Ovary (tissue), 3 donors: ENCODE data around the gene WWOX.

Experiments used
- EP300 ChIP-seq: sonication (generic); formaldehyde crosslinking; IDR thresholded peaks from one replicate; pipeline ENCODE4 v1.6.1; 2017; ENCODE audit warnings: antibody characterized with exemption
- TF ChIP-seq, protein P1 (sequence below), 3 donors: fragments of 450-650 bp in 2 of 3; fragments of 200-600 bp in 1 of 3; IDR thresholded peaks; one replicate each; pipeline versions ENCODE4 v1.5.1 to v1.8.0; 2016 to 2022; ENCODE audit warnings: antibody characterized with exemption in 3 of 3, mild to moderate bottlenecking in 1 of 3
- donor health status: DM: no; HTN: no; CAD: no.

GRCh38 chr16:79098907-79099306 is 999.5 kb downstream of the WWOX start:
- TF ChIP-seq EP300 = no peak
- TF ChIP-seq, protein P1, sequence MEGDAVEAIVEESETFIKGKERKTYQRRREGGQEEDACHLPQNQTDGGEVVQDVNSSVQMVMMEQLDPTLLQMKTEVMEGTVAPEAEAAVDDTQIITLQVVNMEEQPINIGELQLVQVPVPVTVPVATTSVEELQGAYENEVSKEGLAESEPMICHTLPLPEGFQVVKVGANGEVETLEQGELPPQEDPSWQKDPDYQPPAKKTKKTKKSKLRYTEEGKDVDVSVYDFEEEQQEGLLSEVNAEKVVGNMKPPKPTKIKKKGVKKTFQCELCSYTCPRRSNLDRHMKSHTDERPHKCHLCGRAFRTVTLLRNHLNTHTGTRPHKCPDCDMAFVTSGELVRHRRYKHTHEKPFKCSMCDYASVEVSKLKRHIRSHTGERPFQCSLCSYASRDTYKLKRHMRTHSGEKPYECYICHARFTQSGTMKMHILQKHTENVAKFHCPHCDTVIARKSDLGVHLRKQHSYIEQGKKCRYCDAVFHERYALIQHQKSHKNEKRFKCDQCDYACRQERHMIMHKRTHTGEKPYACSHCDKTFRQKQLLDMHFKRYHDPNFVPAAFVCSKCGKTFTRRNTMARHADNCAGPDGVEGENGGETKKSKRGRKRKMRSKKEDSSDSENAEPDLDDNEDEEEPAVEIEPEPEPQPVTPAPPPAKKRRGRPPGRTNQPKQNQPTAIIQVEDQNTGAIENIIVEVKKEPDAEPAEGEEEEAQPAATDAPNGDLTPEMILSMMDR (IDR thresholded peaks at IDR 0.05) = no peak
